GM21619 (cell line): Measurements from ENCODE around the gene CHSY3.

Experiments used
- ATAC-seq: cut with Tn5 transposase; IDR thresholded peaks from one replicate; pipeline ENCODE4 v1.9.1; 2021; ENCODE audit not compliant: unreplicated experiment

The CHSY3 gene

DNA sequence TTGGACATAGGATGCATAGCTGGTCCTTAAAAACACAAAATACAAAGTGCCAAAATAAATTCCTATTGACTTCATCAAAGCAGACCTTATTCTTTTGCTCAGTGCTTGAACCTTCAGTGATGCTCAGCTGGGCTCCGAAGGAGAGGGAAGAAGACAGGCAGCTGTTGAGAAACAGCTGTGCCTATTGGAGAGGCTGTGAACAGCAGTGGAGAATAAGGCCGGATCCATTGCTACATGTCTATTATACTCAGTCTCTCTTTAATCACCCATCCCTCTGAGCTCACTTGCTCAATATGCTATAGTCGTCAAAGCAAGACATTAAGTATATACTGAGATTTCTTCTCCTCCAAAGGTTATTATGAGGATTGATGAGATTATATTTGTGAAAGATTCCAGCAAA, 174.4 kb downstream of the CHSY3 start:
- ATAC-seq, result no peak

DNA sequence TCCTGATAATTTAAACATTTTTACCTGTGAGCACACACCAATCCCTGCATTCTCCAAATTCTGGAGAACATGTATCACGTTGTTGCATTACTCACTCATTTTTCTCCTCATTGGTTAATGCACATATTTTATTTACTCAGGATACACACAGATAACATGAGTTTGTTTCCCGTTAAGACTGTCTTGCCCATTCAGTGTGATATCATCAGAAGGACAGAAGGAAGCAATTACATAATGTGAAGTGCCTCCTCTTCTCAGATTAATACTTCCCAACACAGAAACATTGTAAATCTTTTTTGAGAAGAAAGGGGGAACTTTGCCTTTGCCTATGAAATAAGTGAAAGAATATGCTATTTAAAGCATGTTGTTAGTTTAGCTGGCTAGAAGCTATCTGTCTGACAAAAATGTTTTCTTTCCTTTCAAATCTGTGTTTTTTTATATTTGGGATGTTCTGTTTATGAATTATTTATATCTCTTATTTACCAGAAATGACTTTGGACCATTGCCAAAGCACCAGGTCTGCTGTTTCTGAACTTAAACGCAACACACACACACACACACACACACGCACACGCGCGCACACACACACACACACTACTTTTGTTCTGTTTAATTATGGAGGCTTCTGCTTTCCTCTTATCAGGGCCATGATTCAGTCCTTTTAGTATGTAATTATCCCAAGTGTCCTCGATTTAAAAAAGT, 186.5 kb downstream of the CHSY3 start:
- no peak for ATAC-seq

DNA sequence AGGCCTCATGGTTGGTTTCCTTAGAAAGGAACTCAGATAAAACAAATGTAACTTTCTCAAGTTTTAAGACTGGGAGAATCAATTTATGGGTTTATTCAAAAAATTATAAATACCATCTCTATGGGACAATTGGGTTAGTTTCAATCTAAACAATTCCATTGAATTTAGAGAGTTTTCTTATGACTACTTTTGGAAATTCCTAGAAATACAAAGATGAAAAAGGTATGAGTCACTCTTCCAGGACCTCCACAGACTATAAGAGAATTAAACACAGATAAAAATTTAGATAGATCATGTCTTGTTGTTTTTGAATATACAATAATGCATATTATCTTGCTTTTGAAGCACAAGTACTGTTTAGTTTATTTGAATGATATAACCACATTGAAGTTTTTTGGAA, 188.7 kb downstream of the CHSY3 start:
- ATAC-seq, result no peak

DNA sequence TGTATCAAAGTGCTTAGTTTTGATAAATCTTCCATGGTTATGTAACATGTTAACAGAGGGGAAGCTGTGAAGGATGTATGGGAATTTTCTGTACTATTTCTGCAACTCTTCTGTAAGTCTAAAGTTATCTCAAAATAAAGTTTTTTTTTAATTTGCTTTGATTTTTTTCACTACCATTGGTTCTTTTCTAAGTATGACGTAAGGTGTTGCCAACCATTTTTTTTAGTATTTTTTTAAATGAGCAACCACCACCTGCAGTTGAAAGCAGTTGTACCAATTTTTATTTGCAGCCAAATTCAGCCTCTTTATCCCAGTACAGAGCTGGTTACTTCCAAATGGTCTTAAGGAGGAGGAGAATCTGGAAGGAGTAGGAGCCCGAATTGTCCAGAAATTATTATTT, 192.2 kb downstream of the CHSY3 start:
- no peak for ATAC-seq

DNA sequence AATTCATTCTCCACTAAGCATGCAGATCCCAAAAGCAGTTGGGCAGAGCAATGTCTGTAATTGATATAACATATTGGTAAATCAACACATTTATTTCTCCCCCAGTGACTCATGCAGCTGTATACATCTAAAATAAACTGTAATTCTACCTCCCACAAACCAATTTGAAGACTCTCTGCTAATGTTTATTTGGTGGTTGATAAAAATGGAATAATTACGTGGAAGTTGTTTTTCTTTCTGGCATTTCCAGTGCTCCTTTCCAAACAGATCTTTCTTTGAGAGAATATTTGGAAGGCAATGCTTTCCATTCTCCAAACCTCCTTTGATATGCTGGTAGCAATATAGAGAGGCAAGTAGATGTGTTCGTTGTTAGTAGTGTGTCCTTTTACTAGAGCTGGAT, 194.7 kb downstream of the CHSY3 start:
- ATAC-seq, result no peak

DNA sequence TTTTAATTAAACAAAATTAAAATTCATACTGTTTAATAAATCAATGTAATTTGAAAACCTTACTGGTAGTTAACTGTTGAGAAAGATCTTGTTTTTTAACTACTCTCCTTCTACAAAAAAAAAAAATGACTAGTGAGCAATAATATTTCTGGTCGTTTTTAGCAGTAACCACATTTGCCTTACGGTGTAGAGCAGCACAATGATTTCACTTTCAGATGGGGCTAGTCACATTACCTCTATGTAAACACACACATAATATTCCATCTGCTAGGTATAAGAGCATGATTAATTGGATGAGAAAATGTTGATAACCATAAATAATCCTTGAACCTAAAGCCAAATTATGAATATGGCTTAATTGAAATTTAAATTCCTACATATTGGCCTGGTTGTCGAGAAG, 198.1 kb downstream of the CHSY3 start:
- ATAC-seq, result peak; percentile 81

DNA sequence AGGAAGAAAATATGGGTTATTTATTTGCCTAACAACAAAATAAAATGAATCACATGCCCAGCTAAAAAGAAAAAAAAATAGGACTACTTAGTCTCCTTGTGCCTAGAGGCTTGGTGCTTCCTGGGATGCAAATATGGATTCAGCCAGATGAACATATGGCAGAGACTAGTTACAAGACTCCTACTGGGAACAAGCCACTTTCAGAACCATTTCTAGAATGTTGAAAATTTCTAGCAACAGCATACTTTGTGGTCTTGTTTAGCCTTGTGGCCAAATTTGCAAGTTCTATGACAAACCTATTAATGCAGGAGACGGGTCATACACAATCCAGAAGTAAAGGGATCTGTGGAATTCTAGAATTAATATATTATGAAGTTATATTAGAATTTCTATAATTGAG, 198.7 kb downstream of the CHSY3 start:
- ATAC-seq, result no peak

DNA sequence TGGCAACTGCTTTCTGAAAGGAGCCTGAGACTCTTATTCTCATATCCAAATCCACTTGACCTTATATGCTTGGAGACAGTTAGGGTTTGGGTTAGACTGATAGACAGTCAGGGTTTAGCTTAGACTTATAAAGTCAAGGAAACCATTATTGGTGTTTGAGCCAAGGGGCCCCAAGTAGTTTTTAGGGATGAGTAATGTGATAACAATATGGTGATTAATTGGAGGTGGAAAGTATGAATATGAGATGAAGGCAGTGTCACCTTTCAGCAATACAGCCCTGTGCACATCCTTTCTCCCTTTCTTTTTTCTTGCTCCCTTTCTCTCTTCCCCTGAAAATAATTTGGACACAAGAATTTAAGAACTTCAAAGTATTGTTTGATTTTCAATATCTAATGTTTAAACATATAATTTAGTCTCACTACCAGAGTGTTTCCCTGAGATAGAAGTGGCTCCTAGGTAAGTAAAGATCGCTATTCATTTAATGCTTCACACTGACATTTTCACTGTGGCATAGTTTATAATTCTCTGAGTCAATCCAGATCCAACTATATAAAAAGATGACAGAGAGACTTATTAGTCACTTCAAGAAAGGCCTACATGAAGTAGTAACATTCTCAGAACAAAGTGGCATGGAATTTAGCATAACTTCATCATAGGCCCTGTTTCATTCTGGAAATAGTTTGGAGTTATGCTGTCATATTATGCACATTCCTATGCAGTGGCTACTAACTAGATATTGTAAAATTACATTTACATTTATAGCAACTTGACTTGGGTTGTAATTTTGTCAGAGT, 200.8 kb downstream of the CHSY3 start:
- no peak for ATAC-seq

DNA sequence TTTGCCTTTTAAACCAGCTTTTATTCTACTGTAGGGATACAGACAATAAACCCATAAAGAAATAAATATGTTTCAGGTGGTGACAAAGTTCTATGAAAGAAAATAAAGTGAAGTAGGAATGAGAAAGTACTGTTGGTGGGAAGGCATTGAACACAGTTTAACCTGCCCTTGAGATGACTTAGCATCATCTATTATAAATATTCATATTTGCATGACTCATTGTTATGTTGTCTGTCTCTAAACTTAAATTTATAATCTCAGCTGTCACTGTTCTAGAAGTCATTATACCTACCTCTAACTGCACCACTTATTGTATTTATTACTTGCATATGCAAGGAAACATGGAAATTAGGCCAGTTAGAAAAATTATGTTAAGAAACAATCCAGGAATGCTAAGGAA, 202.2 kb downstream of the CHSY3 start:
- ATAC-seq, result no peak

DNA sequence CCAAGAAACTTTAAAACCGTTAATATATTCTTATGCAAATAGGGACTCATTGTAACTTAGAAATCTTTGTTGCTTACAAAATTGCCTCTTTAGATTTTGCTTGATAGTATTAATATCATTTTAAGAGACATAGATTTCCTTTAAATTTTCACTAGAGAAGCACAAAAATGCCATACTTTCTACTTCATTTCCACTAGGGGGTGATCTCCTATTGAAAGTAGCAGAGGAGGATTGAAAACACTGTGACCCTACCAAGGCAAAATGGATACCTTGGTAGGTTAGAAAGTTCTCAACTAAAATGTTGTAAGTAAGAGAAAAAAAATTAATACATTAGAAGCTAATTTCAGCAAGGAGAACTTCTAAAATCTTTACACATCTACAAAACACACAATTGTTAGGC, 204.9 kb downstream of the CHSY3 start:
- peak; percentile 57 for ATAC-seq

DNA sequence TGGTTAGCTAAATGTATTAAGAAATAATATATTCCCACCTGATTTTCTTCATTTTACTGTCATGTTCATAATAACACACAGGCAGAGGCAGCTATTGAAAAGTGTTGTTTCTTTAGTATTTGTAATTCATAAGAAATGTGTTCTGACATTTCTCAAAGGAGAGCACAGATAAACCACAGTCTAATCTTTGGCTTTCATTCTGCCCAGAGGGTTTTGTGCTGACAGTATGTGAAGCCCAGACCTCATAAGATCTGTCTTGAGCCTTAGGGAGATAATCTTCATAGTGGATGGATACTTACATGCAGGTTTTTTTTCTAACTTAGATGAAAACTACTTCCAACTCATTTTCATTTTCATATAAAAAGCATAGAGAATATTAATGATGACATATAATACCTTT, 206.1 kb downstream of the CHSY3 start:
- ATAC-seq, result no peak

DNA sequence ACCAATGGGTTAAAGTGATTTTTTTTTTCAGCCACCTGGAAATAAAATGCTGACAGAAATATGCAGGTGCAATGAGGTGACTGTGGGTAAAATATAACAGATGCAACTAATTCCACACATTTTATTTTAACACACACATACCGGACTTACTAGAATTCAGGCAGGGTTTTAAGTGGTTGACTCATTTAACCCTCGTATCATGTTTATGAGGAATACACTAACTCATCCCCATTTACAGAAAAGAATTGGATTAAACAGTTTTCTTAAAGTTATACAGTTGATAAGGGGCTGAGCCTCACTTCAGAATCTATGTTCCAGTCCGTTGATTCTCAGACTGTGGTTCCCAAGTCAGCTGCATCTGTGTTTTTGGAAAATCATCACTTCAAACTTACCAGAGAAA, 207.5 kb downstream of the CHSY3 start:
- peak; percentile 13 for ATAC-seq

DNA sequence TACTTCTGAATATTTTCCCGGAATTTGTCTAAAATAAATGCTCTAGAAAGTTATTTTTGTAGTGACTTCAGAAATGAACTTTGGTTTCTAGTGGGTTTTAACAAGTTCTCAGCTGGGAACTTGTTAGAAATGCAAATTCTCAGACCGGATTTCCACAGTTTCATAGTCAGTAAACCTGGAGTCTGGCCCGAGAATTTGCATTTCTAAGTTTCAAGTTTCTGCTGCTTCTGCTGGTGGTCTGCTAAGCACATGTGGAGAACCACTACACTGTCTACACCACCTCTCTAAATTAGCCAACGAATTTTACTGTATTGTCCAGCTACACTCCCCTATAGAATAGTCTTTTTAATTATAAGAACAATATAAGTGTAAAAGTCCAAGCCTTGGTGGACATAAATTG, 208.0 kb downstream of the CHSY3 start:
- ATAC-seq, result peak; percentile 87

DNA sequence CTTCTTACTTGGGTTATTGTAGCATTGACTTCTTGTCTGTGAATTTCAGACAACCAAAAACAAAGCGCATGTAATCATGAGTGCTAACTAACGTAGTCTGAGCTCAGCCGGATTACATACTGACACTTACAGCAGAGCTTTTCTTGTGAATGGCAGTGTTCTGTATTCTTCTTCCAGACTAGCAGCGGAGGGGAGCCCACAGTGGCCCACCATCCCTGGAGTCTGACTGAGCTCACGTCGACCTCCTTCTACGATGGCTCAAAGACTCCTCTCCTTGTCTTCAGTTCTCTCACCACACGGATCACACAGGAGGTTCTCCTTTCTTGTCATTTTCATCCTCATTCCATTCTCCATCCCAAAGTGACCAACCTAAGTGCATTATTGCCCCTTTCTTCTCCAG, 211.4 kb downstream of the CHSY3 start:
- no peak for ATAC-seq

DNA sequence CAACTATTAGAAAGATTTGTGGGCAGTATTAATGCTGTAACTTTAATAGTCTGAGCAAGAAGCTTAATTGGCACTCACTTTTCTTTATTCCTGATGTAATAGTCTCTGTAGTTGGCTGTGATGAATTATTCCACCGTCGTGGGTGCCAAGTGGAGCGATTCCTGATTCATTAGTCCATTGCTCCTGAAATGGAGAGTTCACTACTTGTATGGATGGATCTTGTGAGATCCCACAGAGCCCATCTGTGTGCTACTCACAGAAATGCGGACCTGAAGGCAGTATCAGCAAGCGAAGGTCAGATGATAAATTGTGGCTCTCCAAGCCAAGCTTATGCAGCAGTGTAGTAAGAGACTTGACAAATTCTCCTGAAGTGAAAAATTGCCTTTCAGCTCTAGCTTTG, 212.2 kb downstream of the CHSY3 start:
- ATAC-seq, result no peak

DNA sequence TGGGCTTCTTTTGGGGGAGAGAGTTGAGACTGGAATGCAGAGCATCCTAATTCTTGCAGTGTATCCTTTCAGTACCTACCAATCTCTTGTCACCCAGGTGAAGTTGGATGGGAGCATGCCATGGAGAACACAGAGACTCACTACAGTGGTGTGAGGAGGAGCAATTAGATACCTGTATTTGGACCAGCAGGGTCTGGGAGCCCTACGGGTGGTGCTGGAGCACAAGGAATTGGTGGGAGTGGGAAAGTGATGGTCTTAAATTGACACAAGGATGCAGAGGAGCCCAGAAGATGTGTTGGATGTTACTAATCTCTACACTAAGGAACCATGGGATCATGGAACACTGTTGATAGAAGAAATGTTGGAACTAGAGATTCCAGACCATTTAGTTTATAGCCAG, 212.7 kb downstream of the CHSY3 start:
- ATAC-seq, result no peak

DNA sequence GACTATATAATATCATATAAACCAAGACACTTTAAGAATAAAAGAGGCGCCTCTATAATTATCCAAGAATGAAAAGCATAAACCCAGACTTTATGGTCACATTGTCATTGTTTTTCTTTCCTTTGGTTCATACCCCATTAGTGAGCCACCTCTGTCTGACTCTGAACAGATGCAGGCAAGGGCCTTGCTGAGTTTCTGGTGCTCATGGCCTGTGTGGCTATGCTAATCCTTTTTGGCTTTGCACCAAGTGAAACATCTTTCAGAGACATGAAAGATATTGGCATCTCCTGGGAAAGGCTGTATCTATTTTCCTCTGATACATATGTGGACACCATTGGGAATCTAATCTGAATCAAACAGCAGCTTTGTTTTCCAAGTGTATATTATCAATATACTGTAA, 222.5 kb downstream of the CHSY3 start:
- no peak for ATAC-seq

DNA sequence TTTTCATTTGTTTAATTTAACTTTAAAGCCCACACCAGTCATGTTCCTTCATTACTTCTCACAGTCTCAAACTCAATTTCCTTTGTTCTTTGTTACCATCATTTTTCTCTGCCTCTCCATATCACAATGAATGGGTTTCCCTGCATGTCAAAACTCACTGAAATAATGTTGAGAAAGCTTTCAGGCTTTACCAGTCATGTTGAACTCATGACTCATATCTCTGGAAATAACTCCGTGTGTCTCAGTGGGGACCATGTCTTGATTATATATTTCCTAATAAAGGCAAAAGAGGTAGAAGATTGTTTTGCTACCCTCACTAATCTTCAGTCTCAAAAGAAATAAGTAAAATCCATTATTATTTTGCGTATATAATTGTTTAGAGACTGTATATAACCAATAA, 231.2 kb downstream of the CHSY3 start:
- ATAC-seq, result no peak

DNA sequence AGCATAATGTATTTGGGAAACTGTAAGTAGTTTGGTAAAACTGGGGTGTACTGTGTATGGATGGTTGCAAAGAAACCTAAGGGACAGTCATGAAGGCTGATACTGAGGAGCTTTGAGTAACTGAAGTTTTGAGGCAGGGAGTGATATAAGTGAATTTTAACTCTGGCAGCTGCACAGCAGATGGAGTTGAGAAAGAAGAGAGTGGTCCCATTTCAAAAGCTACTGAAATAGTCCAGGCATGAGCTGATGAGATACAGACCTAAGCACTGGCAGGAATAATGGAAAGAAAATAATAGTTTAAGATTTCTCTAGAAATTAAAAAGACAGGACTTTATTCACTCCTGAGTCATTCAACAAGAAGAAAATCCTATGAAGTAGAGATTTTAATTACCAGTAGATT, 232.0 kb downstream of the CHSY3 start:
- no peak for ATAC-seq

DNA sequence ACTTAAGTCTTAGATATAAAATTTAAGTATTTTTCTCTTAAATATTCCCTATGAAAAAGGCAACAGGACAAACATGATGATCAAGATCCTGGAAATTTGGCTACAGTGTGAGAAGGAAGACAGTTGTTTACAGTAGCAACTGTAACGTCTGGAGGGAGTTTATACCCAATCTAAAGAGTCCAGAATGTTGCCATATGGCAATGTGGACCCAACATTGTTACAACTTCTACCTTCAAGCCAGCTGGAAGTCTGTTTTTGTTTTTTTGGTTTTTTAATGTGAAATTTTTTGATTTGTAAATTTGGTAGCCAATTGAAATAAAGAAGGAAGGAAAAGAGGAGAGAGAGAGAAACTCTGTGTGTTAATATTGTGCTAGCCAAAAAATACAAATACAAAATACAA, 233.4 kb downstream of the CHSY3 start:
- no peak for ATAC-seq

DNA sequence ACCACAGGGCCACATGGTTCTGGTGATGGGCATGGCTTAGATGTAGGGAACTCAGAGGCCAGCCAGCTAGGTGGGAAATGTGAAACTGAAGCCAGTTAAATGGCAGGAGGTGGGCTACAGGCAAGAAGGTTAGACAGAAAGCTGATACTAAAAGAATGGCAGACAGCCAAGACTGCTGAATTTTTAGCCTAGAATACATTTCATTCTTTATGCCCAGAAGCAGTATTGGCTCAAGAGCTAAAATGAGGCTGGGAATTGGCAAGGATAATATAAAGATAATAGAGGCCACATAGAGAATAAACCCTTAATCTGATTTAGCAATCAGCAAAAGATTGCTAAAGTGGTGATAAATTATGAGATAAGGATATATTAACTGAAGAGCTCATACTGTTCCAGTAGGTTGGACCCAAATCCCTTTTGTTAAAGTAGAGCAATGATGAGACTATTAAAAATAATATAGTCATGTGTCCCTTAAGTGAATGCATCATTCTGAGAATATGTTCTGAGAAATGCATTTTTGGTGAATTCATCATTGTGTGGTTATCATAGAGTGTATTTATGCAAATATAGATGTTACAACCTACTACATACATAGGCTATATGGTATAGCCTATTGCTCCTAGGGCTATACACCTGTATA, 234.3 kb downstream of the CHSY3 start:
- no peak for ATAC-seq

DNA sequence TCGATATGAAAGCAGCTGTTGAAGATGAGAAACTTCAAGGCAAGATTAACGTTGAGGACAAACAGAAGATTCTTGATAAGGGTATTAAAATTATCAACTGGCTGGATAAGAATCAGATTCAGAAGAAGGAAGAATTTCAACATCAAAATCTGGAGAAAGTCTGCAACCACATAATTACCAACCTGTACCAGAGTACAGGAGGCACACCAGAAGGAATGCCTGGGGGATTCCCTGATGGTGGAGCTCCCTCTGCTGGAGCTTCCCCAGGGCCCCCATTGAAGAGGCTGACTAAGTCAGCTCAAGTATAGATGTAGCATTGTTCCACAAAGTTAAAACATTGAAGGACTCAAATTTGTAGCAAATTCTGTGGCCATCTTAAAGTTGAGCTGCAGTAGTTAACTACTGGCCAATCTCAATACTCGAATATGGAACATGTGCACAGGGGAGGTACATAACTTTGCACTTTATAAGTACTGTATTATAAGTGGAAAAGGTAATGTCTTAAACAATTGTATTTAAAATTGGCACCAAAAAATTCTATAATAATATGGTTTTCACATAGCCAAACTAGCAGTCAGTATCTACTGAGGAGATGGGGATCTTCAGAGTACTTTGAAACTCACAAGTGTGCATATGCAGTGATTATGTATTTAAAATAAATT, 237.5 kb downstream of the CHSY3 start:
- peak; percentile 56 for ATAC-seq
